B cell (primary cell): ENCODE data around the gene KCTD6. TPM values are rescaled to one million over a fixed set of nuclear protein-coding genes. Genes with fewer than 3 reads are reported as not detected.
A peak's percentile ranks its signal among the peaks of the same experiment; 100 is the strongest.

Experiments used
- ATAC-seq: fragments of 200-7000 bp; cut with Tn5 transposase; one replicate; pipeline ENCODE4 v1.10.0; 2021; ENCODE audit warnings: low read depth, mild to moderate bottlenecking, moderate number of reproducible peaks, moderate library complexity
- CTCF ChIA-PET: fragments of 350-600 bp; sonication (Branson Sonifier 250); formaldehyde crosslinking; loops from one replicate; lab custom pipeline; 2021; ENCODE audit warnings: antibody characterized with exemption, inconsistent platforms; lab: Charles Lee
- POLR2A ChIA-PET: fragments of 350-600 bp; sonication (Branson Sonifier 250); formaldehyde crosslinking; loops from one replicate; lab custom pipeline; 2021; ENCODE audit warnings: antibody characterized with exemption; lab: Charles Lee
- DNase-seq: peaks from one replicate; pipeline ENCODE4 v3.0.0; 2013
- H2AFZ ChIP-seq: 2 replicates; pipeline ENCODE4 v1.6.1; 2012; ENCODE audit warnings: mild to moderate bottlenecking, low read depth, low read length; ENCODE audit not compliant: insufficient read depth, poor library complexity, severe bottlenecking
- H3K27ac ChIP-seq, 2 donors: 1 replicate in 1 of 2; 2 replicates in 1 of 2; pipeline ENCODE4 v1.5.1; 2012 to 2013; ENCODE audit warnings: low read length in 2 of 2, mild to moderate bottlenecking in 2 of 2, moderate library complexity in 1 of 2
- H3K27me3 ChIP-seq, 4 experiments: fragments of 200-600 bp in 1 of 4; sonication (generic) in 1 of 4; replicated peaks in 1 of 4; 1 replicate in 2 of 4; 2 replicates in 2 of 4; pipeline versions ENCODE4 v1.6.1 to v1.7.0; 2013 to 2016; ENCODE audit warnings: low read length in 3 of 4, mild to moderate bottlenecking in 2 of 4, mixed read lengths in 1 of 4, moderate library complexity in 1 of 4; ENCODE audit not compliant: insufficient read depth in 4 of 4, control insufficient read depth in 3 of 4; ENCODE audit errors: control extremely low read depth in 1 of 4
- H3K36me3 ChIP-seq, 2 experiments: replicated peaks in 1 of 2; 1 replicate in 1 of 2; 2 replicates in 1 of 2; pipeline versions ENCODE4 v1.6.1 to v1.7.1; 2013; ENCODE audit warnings: low read length in 1 of 2; ENCODE audit not compliant: insufficient read depth in 2 of 2, control insufficient read depth in 1 of 2; ENCODE audit errors: control extremely low read depth in 1 of 2, extremely low read depth in 1 of 2
- H3K4me1 ChIP-seq, 2 donors: fragments of 200-600 bp in 1 of 2; sonication (generic) in 1 of 2; 1 replicate in 1 of 2; 2 replicates in 1 of 2; pipeline versions ENCODE4 v1.5.1 to v1.6.1; 2013 to 2017; ENCODE audit warnings: low read length in 2 of 2; ENCODE audit not compliant: control insufficient read depth in 2 of 2, insufficient read depth in 2 of 2
- H3K4me2 ChIP-seq: replicated peaks from 2 replicates; pipeline ENCODE3; 2012; ENCODE audit warnings: mild to moderate bottlenecking, low read depth, low read length; ENCODE audit not compliant: poor library complexity, severe bottlenecking
- H3K4me3 ChIP-seq, 5 experiments: fragments of 200-600 bp in 1 of 5; sonication (generic) in 1 of 5; 1 replicate in 3 of 5; 2 replicates in 2 of 5; pipeline versions ENCODE4 v1.5.1 to v1.7.0; 2011 to 2016; ENCODE audit warnings: low read length in 4 of 5, mild to moderate bottlenecking in 4 of 5, low read depth in 2 of 5, control low read depth in 1 of 5, moderate library complexity in 1 of 5; ENCODE audit not compliant: insufficient read depth in 1 of 5; ENCODE audit errors: control extremely low read depth in 1 of 5, extremely low read depth in 1 of 5
- H3K79me2 ChIP-seq: fragments of 200-600 bp; sonication (generic); one replicate; pipeline ENCODE4 v1.6.0; 2016; ENCODE audit warnings: low read length; ENCODE audit not compliant: control insufficient read depth, insufficient read depth
- H3K9ac ChIP-seq: fragments of 200-600 bp; sonication (generic); 2 replicates; pipeline ENCODE4 v1.6.1; 2017; ENCODE audit warnings: mild to moderate bottlenecking, low read length, moderate library complexity
- H3K9me3 ChIP-seq, 3 donors: one replicate each; pipeline versions ENCODE4 v1.6.1 to v1.7.1; 2013; ENCODE audit warnings: low read length in 2 of 3; ENCODE audit not compliant: control insufficient read depth in 2 of 3, insufficient read depth in 1 of 3; ENCODE audit errors: control extremely low read depth in 1 of 3
- H4K20me1 ChIP-seq: 2 replicates; pipeline ENCODE4 v1.6.0; 2012; ENCODE audit warnings: mild to moderate bottlenecking, low read length; ENCODE audit not compliant: insufficient read depth, control insufficient read depth, poor library complexity, severe bottlenecking
- H3K27ac Mint-ChIP-seq: one replicate; pipeline ENCODE4 v1.8.0; 2021; ENCODE audit warnings: mixed read lengths
- H3K27me3 Mint-ChIP-seq: one replicate; pipeline ENCODE4 v1.8.0; 2021; ENCODE audit warnings: mixed read lengths
- H3K4me1 Mint-ChIP-seq: one replicate; pipeline ENCODE4 v1.8.0; 2021; ENCODE audit warnings: mixed read lengths
- H3K4me3 Mint-ChIP-seq: one replicate; pipeline ENCODE4 v1.8.0; 2021; ENCODE audit warnings: mixed read lengths
- H3K9me3 Mint-ChIP-seq: one replicate; pipeline ENCODE4 v1.8.0; 2022; ENCODE audit warnings: mixed read lengths; ENCODE audit not compliant: insufficient read depth
- CTCF ChIP-seq: fragments of 200-600 bp; IDR thresholded peaks from one replicate; pipeline ENCODE4 v1.8.0; 2022; ENCODE audit warnings: antibody characterized with exemption, mild to moderate bottlenecking
- EZH2 ChIP-seq: IDR thresholded peaks from 2 replicates; pipeline ENCODE4 v1.6.1; 2012; ENCODE audit warnings: borderline replicate concordance, low read depth, mild to moderate bottlenecking, moderate library complexity, low read length; ENCODE audit not compliant: insufficient read depth, poor library complexity, severe bottlenecking
- WGBS: methylation state at CpG from one replicate; pipeline ENCODE4 v1.1.5; 2013; ENCODE audit warnings: missing lambda C conversion rate; ENCODE audit not compliant: insufficient coverage; 5-methylcytosine and 5-hydroxymethylcytosine counted together
- intact Hi-C: fragments of 100-400 bp; cut with micrococcal nuclease; formaldehyde crosslinking; loops from one replicate; pipeline ENCODE4 v1.10.0; 2022
- polyA plus RNA-seq: library from polyadenylated mRNA; depleted of rRNA; stranded (reverse); fragments of >200 nt; gene quantifications from 2 replicates; pipeline ENCODE4 v1.2.3, GENCODE V29; 2012
- total RNA-seq, 2 donors: library from RNA; stranded (reverse); fragments of 120-200 nt in 1 of 2; gene quantifications; 1 replicate in 1 of 2; 2 replicates in 1 of 2; pipeline versions ENCODE4 v1.2.3 to v1.2.4, GENCODE V29; 2013 to 2022

Gene KCTD6
- total and polyA plus RNA-seq, 2 donors (not counting 1 experiment from before 2014, with no cell fraction given): 7.4 to 14.6 TPM

- Histone ChIP-seq H3K4me3 (no peak overlapping the region), H3K27ac (no peak overlapping the region), H3K36me3 (no peaks in the 10 kb centered on the region), H3K27me3 (no peaks in the 10 kb centered on the region), H2AFZ (no peak overlapping the region), H3K4me1 (peaks cover 7 to 9% of the 10 kb centered on the region in 2 donors), H4K20me1 (no peaks in the 10 kb centered on the region), H3K9me3 (peaks cover 0 to 9% (median 0%) of the 10 kb centered on the region in 3 donors), H3K79me2 (no peaks in the 10 kb centered on the region), H3K4me2 (no peak overlapping the region), H3K9ac (no peak overlapping the region)
- no peak overlapping the region for H3K4me3 Mint-ChIP-seq
- intact Hi-C loops: loop anchor here (1.0 kb wide), 2 partner anchors 28 to 69 kb away; no protein-coding TSS in a partner anchor
- DNase-seq (no peak), ATAC-seq (no peak)
- H3K4me1 Mint-ChIP-seq: peaks cover 7% of the 10 kb centered on the region
- H3K27ac Mint-ChIP-seq: no peak overlapping the region
- no peak for TF ChIP-seq CTCF
- TF ChIP-seq EZH2: no peak
- H3K9me3 Mint-ChIP-seq: no peaks in the 10 kb centered on the region
- 93% methylated on average over 4 of the region's 4 CpGs for WGBS
- H3K27me3 Mint-ChIP-seq: no peaks in the 10 kb centered on the region
- ChIA-PET CTCF (no interaction called here), POLR2A (no interaction called here)
Observed at GRCh38 chr3:58462829-58463180, 29.1 kb upstream of the KCTD6 start.

DNA sequence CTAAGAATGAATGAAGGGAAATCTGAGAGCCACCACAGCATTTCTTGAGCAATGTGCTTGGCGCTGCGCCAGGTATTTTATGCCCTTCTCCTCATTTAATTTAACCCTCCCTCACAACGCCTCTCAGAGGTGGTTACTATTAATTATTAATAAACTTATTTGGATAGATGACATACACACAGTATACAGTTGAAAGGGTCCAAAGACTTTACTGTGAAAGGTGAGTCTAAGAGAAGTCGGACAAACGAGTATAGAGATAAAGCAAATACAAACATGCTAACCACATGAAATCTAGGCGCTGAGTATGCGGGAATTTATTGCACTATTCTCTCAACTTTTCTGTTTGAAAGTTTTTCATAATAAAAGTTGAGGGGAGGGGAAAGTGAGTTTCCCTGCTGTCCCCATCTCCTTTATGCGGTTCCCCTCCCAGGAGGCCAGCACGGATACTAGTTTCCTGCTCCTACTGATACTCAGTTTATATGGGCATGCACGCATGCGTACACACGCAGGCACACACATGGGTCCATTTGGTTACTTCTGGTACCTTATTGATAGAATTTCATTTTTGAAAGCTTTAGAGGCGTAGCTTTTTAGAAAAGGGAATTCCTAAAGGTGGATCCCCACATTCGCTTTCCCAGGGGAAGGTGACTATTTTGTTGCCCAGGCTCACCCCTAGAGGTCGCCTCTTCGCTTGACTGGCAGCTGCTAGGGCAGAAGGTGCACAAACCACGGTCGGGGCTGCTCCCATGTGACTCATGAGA is 28.5 kb upstream of the KCTD6 start:
- H3K9me3 Mint-ChIP-seq: no peaks in the 10 kb centered on the region
- WGBS: 0% methylated on average over 7 of the region's 18 CpGs
- no peaks in the 10 kb centered on the region for H3K27me3 ChIP-seq
- TF ChIP-seq EZH2 (no peak), CTCF (peak; percentile 76)
- no peaks in the 10 kb centered on the region for H4K20me1 ChIP-seq
- peaks cover 7 to 9% of the 10 kb centered on the region in 2 donors for H3K4me1 ChIP-seq
- no peaks in the 10 kb centered on the region for H3K79me2 ChIP-seq
- H3K27ac ChIP-seq: no peak overlapping the region
- intact Hi-C loops: loop anchor here (1.0 kb wide), 2 partner anchors 28 to 69 kb away; no protein-coding TSS in a partner anchor
- H2AFZ ChIP-seq: peak overlapping the region; percentile 52
- ChIA-PET POLR2A (no interaction called here), CTCF (interaction anchor here (0.6 to 1.8 kb wide), 16 partner anchors 9 to 962 kb away, joined by 3 to 8 read pairs (median 4); partner anchors contain the start of genes ACOX2 and KCTD6)
- H3K36me3 ChIP-seq: no peaks in the 10 kb centered on the region
- peaks cover 7% of the 10 kb centered on the region for H3K4me1 Mint-ChIP-seq
- H3K27me3 Mint-ChIP-seq: no peaks in the 10 kb centered on the region
- H3K27ac Mint-ChIP-seq: no peak overlapping the region
- H3K4me3 ChIP-seq: peak overlapping the region in 2 of 5 experiments; percentile 3 to 35
- ATAC-seq: peak; percentile 90
- peak; percentile 67 for DNase-seq
- peak overlapping the region; percentile 54 for H3K4me3 Mint-ChIP-seq
- peak overlapping the region; percentile 50 for H3K4me2 ChIP-seq
- peaks cover 0 to 4% (median 0%) of the 10 kb centered on the region in 3 donors for H3K9me3 ChIP-seq
- no peak overlapping the region for H3K9ac ChIP-seq
